DMS153 treated with DMSO at 0.1 percent for 48 hours (cell line): Measurements from ENCODE around the gene CELSR3.
A peak's percentile ranks its signal among the peaks of the same experiment; 100 is the strongest.

Experiments
- DNase-seq: peaks from one replicate; lab custom pipeline; 2025; ENCODE audit not compliant: unreplicated experiment; lab: John Stamatoyannopoulos, UW

Gene CELSR3

DNA sequence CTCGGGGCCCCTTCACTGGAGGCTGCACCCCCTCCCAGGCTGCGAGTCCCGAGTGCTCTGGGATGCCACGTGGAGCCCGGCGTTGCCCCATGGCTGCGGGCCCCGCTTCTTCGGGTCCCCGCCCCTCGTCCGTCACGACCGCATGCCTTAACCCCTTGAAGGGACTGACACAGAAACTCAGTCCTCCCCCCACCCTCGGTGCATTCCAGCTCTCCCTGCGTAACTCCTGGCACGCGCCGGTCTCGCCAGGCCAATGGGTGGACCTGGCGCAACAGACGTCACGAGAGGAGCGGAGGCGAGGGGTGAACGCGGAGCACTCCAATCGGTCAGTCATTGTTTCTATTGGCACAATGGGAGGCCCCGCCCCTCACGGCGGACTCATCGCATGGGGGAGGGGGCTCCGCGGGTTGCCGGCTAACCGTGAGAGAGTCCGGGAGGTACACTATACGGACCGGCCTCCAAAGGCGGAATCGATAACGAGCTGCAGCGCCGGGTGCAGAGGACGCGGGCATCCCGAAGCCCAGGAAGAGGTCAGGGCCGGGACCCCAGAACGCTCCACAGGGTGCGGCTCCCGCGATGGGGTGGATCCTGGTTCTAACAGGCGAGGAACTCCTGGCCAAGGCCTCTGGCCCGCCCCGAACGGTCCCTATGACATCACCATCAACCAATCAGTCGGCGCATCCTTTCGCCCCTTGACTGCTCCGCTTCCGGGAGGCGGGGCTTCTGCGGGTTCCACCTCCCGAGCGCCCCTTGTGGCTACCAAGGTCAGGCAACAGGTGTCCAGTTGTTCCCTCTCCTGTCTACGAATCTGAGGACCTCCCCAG is 1.0 kb upstream of the CELSR3 start:
- peak; percentile 65 for DNase-seq

DNA sequence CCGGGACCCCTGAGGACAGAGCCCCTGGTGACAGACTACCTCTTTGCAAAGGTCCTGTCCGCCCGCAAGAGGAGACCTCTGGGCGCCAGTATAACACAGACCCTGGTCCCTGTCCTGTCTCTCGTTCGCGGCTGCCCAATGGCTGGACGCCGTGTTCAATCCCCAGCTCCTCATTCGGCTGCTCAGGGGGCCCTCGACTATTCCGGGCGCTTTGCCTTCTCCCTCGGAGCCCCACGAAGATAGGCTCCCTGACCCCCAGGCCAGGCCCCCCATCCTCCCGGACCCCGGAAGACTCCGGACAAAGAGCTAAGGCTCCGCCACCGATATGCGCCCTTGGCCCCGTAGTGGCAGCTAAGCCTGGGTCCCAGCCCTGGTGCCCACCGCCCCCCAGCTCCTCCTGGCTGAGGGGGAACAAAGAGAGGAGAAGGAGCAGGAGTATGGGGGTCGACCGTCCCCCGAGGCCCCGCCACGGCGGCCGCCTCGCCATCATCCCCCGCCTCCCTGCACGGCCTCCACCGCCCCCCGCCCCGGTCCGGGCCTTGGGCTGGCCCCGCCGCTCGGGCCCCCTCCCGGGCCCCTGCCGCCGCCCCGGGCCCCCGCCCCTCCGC is 437 bp downstream of the CELSR3 start:
- no peak for DNase-seq

DNA sequence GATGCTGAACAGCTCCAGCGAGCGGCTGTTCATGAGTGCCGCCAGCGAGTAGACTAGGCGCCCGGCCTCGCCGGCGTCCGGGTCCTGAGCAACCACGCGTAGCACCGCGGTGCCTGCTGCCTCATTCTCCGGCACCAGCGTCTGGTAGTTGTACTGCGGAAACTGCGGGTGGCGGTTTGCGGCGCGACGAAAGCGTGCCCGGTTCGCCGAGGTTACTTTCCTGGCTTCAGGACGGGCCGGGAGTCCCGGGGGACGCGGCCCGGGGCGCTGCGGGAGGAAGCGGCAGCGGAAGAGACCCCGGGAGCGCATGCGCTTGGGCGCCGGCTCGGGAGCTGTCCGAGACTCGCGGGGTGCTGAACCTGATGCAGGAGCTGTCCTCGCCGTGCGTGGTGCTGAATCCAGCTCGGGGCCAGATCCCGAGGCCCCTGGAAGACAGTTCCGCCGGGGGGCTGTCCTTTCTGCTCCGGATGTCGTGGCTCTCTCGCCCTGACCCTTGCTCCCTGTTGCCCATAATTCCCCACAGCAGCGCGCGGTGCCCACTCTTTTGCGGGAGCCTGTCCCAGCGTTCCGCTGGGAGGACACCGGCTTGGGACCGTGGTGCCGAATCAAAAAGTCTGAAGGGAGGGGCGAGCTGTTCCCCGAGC is 1.1 kb downstream of the CELSR3 start:
- no peak for DNase-seq

DNA sequence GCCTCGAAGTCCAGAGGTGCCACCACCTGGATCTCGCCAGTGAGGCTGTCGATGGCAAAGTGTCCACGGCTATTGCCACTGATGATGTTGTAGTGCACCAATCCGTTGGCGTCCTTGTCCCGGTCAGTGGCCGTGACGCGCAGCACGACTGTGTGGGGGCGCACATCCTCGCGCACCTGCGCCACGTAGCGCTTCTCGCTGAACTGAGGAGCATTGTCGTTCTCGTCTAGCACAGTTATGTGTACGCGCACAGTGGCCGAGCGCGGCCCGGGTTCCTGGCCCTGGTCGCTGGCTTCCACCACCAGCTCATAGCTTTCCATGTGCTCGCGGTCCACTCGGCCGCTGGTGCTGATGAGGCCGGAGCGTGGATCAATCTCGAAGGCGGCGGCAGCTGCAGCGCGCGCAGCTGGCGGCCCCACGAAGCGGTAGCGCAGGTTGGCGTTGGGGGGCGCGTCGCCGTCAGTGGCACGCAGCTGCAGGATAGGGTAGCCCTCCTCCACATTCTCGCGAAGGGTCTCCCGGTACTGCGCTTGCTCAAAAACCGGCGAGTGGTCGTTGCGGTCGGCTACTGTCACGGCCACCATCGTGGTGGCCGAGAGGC is 1.8 kb downstream of the CELSR3 start:
- DNase-seq: no peak

DNA sequence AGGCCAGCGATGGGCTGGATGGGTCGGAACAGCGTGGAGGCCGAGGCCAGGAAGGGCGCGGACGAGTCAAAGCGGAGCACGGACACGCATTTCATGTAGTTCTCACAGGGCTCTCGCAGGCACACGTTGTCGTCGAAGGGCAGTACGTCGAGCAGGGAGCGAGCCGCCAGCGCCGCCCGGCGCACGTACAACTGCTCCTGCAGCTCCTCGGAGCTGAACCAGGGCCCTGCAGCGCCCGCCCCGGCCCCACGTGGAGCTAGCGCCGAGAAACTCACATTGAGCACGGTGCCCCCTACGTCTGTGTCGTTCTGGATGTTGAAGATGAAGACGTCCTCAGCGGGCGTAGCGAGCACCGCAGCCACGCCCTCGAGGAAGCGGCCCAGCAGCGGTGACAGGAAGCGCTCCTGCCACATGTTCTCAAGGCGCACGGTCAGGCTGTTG is 5.8 kb downstream of the CELSR3 start:
- DNase-seq: no peak

DNA sequence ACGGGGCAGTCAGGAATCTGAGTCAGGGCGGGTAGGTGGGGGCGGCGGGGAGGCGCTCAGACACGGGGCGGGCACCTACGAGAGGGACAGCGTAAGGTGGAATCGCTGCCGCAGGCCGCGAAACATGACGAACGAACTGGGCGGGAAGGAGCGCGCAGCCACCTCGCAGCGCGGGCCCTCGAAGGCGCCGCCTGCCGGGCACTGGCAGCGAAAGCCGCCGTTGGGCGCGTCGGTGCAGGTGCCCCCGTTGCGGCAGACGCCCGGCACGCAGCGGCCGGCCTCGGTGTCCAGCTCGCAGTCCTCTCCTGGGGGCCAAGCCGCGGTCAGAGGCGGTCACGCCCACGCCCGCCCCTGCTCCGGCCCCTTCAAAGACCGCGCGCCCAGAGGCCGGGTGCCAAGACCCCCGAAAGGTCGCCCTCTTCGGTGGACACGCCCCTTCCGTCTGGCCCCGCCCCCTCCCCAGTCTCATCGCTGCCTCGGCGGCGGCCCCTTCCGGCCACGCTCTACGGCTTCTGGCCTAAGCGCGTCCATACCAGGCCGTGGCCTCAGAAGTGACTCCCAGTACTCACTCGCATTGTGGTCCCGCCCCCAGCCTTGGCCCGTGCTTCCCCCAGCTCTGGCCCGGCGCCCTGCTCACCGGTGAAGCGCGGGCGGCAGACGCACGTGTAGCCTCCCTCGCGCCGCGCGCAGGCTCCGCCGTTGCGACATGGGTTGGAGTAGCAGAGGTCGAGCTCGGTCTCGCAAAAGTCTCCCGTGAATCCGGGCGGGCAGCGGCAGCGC is 6.4 kb downstream of the CELSR3 start:
- no peak for DNase-seq

DNA sequence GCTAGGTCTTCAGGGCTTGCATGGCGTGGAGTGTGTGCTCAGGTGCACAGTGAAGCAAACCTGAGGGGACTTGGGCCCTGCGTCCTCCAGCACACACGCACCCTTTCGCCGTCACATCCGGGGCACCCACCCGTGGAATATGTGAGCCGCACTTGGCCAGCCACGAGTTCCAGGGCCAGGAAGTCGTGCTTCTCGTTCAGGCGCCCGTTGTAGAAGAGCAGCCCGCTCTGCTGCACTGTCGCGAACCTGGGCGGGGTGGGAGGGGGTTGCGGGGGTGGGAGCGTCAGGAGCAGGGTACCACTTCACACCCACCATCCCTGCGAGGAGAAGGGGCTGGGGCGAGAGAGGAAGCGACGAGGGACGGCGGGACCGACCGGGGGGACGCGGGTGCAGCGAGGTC is 7.1 kb downstream of the CELSR3 start:
- no peak for DNase-seq

DNA sequence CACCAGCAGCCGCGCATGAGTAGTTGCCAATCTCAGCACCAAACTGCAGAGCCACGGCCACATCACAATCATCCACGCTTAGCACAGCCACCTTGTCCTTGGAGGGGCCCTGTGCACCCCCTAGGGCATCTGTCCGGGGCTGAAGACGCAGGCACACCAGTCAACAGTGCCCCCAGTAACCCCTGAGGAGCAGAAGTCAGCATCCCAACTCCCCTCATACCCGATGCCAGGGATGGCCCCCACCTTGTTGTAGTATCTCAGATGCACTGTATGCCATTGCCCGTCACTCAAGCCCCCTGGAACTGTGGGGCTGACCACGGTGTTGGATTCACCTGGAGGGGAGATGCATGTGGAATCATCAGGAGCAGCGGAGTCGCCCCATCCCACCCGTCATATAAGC is 7.6 kb downstream of the CELSR3 start:
- no peak for DNase-seq

DNA sequence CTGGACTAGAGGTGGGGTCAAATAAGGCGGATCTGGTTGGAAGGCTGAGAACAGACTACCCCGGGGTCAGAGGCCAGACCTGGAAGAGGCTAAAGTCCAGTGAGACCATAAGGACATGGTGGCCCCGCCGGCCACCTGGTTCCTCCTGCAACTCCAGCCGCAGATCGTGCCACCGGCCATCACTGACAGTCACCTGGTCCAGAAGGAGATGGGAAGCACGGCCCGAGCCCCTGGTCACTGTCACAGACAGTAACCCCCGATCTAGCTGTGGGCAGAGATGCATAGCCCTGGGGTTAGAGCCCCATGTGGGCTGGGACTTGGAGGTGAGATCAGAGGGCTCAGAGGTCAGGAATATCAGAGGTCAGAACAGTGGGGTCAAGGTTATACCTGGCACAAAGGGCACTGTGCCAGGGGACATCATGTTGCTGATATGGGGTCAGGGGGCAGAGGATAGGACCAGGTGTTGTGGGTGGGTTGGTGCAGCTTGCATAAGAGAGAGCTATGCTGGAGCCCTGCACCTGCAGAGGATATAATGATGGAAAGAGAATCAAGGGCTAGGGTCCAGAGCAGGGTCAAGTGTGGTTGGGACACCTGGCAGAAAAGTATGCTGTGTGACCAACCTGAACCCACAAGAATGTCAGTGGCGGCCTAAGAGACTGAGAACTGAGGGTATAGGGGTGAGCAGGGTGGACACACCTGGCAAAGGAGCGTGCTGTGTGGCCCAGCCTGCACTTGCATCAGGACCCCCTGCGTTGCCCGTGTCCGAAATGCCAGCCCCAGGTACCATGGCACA is 9.6 kb downstream of the CELSR3 start:
- DNase-seq: no peak

DNA sequence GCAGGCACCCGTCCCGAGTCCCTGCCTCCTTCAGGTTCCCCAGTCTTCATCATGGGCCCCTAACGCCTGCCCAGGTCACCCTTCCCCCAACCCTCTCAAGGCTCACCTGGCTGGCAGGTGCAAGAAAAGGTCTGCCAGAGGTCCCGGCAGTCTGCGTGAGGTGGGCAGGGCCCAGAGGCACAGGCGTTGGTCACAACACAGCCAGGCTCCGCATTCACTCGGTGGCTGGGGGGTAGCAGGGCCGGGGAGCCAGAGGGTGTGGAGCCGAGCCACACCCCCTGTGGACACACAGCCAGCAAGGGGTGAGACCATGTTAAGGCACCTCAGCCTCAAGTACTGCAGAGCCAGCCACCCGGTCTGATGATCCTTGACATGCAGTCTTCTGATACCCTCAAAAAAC is 10.9 kb downstream of the CELSR3 start:
- no peak for DNase-seq

DNA sequence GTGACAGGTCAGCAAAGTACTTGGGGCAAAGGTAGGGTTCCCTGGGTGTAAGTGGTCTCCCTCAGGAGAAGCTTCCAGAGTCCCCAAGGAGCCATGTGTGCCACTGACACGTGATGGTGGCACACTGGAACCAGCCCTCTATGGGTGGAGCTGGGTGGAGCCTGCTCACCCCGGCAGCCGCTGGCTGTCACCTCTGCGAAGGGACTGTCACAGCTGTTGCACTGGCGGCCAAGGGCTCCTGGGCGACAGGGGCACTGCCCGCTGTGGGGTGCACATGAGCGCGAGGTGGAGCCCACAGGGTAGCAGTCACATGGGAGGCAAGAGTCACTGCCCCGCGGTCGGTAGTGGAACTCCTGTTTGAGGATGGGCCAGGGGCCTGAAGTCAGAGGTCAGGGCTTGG is 12.0 kb downstream of the CELSR3 start:
- DNase-seq: no peak

DNA sequence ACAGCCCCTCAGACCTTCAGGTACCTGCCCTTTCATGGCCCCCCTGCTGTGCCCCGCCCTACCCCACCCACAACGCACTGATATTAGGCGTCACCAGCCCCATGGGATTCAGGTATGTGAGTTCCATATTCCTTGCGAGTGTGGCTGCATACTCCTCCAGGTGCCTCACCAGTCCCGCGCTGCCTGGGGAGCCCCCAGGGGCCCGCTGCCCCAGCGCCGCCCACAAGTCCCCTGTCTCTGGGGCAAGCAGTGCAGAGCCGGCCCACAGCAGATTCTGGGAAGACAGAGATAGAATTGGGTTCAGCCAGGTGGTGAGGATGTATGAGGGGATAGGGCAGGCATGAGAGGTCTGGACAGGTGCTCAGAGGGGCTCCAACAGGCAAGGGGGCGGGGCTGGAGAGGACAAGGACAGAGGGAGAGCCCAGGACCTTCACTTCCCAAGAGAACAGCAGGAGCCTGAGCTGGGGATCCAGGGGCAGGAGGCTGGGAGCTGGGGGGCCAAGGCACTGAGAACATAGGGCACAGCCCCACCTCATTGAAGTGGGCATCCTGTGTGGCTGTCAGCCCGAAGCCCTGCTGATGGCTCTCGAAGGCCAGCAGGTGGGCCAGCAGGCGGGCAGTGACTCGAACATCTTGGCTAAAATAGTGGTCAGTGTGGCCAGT is 14.4 kb downstream of the CELSR3 start:
- no peak for DNase-seq

DNA sequence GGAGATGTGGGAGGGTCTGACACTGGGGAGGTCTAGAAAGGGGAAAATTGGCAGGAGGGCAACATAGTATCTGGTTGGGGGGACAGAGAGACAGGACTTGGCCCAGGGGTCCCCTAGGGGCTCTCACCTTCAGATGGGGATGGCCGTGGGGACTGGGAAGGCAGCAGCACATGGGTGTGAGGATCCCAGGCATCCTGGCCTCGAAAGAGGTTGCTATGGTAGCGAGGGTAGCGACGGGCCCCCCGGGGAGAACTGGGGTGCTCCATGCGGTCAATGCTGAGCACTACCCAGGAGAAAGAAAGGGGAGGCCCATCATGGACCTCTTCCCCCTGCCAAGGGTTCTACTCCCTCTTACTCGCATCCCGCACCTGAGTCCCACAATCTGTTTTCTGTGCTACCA is 15.0 kb downstream of the CELSR3 start:
- no peak for DNase-seq

DNA sequence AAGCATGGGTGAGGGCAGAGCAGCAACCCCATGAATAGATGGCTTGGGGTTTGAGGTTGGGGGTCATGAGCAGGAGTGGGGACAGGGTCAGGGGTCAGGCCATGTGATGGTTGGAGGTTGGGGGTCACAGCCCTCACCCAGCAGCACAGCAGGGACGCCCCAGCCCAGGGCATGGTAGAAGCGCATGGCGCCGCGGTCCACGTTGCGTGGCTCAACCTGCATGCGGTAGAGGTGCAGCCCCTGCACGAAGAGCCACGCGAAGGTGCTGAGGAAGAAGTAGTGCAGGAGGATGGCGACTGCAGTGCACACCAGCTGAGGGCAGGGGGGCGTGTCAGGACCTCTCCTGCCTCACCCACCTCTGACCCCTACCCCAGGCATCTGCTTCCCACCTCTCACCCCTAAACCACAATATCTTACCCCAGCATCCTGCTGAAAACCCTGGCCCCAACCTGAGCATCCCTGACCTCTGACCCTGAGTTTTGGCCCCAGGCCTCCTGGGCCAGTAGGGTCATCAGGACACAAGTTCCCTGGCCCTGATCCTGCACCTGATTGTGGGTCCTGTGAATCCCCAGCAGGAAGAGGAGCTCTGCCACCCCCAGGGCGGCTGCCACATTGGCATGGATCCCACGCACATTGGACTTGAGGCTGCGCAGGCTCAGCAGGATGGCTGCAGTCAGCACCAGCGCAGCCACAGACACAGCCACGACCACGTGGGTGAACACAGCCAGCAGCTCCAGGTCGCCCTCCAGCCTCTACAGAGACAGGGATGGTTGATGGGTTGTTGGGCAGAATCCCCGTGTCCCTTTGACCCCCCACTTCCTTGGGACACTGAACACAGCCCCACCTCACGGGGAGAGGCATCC is 17.6 kb downstream of the CELSR3 start:
- no peak for DNase-seq

DNA sequence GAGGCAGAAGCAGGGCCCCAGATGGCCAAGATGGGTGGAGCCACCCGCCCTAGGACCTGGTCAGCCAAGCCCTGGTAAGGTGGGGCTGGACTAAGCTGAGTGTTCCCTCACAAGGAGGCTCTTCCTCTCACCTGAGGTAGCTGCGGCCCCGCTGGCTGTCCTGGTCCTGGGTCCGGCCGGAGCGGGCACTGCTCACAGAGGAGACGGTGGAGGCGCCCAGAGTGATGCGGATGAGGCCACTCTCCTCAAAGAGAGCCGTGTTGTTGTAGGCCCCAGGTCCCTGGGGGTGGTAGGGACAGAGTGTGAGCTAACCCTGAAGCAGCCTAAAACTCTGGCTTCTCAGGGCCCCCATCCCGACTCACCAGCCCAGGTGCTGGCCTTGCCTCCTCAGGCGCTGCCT is 20.1 kb downstream of the CELSR3 start:
- DNase-seq: no peak

DNA sequence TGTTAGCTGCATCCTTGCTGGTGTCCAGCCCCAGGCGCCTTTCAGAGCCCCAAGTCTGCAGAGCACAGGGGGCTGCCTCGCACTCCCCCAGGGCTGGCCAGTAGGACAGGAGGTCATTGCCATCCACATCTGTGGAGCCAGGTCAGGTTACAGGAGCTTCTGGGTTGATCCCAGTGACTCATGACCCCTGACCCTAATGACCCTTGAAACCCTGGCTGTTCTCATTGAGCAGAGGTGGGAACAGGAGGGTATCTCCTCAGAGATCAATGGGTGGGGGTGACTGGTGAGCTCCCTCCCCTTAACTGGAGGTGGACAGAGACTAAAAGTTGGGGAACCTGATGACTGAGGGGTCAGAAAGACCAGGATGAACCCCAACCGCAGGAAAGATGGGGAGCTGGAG is 21.3 kb downstream of the CELSR3 start:
- DNase-seq: no peak

DNA sequence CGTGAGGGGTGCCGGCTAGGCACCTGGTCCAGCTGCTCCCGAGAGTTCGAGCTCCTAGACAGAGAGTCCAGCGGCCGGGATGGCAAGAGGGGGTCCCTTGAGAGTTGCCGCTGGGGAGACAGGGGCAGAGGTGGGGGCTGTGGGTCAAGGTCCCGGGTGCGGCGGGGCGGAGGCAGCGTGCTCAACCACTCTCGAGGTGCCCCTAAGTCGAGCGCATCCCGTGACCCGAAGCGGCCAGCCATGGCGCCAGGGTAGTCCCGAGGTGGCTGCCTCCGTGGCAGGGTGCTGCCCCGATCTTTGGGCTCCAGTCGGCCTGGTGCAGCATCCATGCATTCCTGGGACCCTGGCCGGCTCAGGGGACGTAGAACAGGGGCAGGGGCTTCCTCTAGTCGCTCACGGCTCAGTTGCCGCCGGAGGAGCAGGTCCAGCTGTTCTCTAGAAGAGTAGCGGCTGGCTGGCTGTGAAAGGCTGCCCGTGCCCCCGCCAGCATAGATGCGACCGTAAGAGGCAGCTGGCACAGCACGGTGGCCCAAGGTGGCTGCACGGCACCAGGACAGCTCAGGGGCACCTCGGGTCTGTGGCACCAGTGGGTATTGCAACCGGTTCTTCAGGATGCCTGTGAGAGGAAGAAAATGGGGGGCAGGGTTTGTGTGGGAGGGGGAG is 22.6 kb downstream of the CELSR3 start:
- DNase-seq: no peak

DNA sequence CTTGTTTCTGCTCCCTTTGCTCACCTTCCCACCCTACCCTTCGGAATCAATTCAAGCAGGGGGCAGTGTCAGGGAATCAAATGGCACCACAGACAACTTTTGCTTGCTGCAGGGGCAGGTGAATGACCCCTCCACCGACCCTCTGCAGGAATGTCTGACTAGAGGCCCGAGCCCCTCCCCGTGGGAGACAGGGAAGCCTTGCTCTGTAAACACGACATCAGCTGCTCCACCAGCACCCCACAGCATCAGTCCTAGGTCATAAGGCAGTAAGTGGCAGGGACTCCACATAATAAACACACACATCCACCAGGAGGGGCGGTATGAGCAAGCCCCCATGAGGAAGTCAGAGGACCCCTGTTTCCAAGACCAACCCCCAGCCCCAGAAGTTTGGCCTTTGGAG is 25.4 kb downstream of the CELSR3 start:
- no peak for DNase-seq
